22Rv1 (cell line): ENCODE results near the gene PKP4.

Source experiments
- H3K27ac ChIP-seq: fragments of 450-650 bp; 2 replicates; pipeline ENCODE4 v1.5.1; 2017
- ZFX ChIP-seq: fragments of 450-650 bp; IDR thresholded peaks from 2 replicates; pipeline ENCODE4 v1.6.1; 2017; ENCODE audit warnings: antibody characterized with exemption, borderline replicate concordance
- TF ChIP-seq, protein P1 (sequence below): fragments of 450-650 bp; IDR thresholded peaks from 2 replicates; pipeline ENCODE4 v1.5.1; 2017; ENCODE audit warnings: mild to moderate bottlenecking

Gene PKP4

GRCh38 chr2:158666969-158667368 is 210.2 kb downstream of the PKP4 start:
- TF ChIP-seq ZFX, result no peak
- TF ChIP-seq, protein P1, sequence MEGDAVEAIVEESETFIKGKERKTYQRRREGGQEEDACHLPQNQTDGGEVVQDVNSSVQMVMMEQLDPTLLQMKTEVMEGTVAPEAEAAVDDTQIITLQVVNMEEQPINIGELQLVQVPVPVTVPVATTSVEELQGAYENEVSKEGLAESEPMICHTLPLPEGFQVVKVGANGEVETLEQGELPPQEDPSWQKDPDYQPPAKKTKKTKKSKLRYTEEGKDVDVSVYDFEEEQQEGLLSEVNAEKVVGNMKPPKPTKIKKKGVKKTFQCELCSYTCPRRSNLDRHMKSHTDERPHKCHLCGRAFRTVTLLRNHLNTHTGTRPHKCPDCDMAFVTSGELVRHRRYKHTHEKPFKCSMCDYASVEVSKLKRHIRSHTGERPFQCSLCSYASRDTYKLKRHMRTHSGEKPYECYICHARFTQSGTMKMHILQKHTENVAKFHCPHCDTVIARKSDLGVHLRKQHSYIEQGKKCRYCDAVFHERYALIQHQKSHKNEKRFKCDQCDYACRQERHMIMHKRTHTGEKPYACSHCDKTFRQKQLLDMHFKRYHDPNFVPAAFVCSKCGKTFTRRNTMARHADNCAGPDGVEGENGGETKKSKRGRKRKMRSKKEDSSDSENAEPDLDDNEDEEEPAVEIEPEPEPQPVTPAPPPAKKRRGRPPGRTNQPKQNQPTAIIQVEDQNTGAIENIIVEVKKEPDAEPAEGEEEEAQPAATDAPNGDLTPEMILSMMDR, result no peak
- no peak overlapping the region for H3K27ac ChIP-seq

DNA sequence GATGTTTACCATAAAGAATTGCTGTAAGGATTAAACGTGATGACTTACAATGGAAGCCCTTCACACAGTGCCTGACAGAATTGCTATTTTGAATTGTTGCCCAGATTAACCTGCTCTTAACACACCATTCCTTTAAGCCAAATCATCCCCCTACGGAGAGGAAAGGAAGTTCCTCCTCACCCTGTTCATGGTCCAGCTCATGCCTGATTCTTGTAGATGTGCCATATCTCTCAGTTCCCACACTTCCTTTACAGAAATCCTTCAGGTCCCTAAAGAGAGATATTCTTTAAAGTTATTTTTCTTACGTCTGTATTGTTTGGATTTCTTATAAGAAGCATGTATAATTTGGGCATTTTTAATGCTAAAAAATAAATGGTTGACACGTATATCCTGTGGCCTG is 210.8 kb downstream of the PKP4 start:
- TF ChIP-seq, protein P1, result no peak
- no peak for TF ChIP-seq ZFX
- H3K27ac ChIP-seq, result no peak overlapping the region

DNA sequence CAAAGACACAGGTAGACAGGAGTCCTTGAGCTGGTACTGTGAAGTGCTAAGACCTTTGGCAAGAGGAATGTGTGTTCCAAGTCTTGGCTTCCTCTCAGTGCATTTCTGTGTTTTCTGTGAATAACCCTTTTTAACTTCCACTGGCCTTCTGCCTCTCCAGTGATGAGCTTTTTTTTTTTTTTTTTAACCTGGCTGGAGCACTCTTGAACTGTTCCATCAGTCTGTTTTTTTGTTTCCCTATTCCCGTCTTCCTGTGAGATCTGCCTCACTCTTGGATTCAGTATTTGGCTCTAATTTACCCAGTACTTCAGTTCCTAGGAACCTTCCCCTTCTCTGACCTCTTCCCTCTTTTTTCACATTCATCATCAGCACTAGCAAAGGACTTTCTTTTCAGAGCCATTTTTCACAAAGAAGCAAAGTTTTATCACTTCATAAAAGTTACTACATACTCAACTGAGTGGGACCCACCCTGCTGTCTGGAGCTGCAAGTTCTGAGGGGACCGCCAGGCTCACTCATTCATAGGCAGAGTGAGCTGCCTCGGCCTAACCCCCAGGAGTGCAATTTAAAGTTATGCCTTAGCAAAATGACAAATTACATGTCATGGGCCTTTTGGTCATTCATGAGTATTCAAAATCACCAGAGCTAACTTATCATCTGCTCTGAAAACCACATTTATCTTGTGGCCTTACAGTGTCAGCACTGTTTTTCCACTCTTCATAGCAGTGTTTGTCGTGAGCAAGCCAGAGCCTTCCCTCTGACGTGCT is 211.4 kb downstream of the PKP4 start:
- TF ChIP-seq ZFX, result no peak
- no peak overlapping the region for H3K27ac ChIP-seq

- TF ChIP-seq ZFX, result no peak
- TF ChIP-seq, protein P1, result no peak
- no peak overlapping the region for H3K27ac ChIP-seq
These were observed 213.5 kb downstream of the PKP4 start for GRCh38 chr2:158670292-158670691.

GRCh38 chr2:158671360-158672245 is 214.9 kb downstream of the PKP4 start:
- H3K27ac ChIP-seq, result no peak overlapping the region
- TF ChIP-seq ZFX, result no peak
- TF ChIP-seq, protein P1, result no peak

- TF ChIP-seq, protein P1, result no peak
- no peak for TF ChIP-seq ZFX
- no peak overlapping the region for H3K27ac ChIP-seq
These were observed 219.5 kb downstream of the PKP4 start for GRCh38 chr2:158676295-158676694.

GRCh38 chr2:158676696-158677095 is 219.9 kb downstream of the PKP4 start:
- TF ChIP-seq, protein P1, result no peak
- TF ChIP-seq ZFX, result no peak
- no peak overlapping the region for H3K27ac ChIP-seq
